SIG-M5 treated with dmso at 0.1 percent for 504 hours (cell line): ENCODE data around the gene ALAS1.
A peak's percentile ranks its signal among the peaks of the same experiment; 100 is the strongest.
"Not testable (repeated sequence)": the region's sequence is repeated elsewhere in the genome, so short reads cannot be mapped to it uniquely, and the experiment has no call there.

Source experiments
- DNase-seq: peaks from one replicate; lab custom pipeline; 2025; ENCODE audit not compliant: unreplicated experiment; lab: John Stamatoyannopoulos, UW

Gene ALAS1

DNA sequence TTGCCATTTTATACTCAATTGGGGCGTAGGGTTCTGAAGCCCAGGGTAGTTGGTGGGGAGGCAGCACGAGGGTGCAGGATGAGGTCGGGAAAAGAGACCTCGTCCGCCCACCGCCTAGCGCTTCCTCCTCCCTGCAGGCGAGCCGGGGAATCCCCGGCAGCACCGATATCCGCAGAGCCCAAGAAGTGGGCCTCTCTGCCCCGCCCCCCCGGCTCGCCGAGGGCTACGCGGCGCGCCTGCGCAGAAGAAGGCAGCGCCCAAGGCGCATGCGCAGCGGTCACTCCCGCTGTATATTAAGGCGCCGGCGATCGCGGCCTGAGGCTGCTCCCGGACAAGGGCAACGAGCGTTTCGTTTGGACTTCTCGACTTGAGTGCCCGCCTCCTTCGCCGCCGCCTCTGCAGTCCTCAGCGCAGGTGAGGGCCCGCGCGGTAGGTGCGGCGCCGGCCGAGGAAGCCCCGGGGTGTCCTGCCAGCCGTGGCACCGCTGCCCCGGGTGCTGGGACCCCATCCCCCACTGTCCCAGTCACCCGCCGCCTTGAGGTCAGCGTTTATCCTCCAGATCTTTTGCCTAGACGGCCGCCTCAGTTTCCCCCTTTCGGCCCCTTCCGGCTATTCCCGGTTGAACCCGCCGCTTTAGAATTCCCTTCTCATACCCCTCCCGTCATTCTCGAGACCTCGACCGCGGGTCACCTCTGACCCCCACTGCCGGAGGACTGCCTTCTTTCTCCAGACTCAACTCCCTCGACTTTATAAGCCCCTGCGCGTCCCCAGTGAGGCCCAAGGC, at the start of gene ALAS1:
Gene ALAS1, plus strand, starts transcription at position 319 of the 784 bp plus-strand sequence. CDS start 1,082 bp downstream, outside the sequence.
- peak; percentile 88 for DNase-seq

DNA sequence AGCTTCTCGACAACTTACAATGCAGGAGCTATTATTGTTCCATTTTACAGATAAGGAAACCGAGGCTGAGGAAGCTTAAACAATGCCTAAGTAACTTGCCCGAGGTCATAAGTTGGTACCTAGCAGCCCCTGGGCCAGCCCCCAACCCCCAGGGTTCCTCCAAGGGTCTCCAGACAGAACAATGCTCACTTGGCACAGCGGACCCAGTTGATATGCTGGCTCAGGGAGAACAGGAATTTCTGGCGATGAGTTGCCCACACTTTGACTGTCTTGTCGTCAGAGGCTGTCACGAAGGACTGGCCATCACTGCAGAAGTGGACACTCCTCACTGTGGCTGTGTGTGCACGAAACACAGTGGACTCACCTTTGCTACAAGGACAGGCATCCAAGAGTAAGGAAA, 48.9 kb upstream of the ALAS1 start:
- no peak for DNase-seq

DNA sequence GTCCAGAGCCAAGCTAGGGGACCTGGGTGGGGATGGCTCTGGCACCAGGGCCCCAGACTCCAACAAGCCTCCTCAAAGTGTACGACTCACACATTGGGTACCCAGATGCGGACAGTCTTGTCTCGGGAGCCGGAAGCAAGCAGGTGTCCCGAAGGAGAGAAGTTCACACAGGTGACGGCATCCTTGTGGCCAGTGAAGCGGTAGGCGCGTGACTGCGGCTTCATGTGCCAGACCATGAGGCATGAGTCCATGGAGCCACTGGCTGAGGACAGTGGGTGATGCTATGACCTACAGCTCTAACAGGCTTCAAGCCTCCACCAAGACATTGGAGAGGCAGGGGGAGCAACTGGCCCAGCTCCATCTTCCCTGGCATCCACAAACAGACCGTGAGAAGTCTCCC, 48.2 kb upstream of the ALAS1 start:
- DNase-seq = no peak

DNA sequence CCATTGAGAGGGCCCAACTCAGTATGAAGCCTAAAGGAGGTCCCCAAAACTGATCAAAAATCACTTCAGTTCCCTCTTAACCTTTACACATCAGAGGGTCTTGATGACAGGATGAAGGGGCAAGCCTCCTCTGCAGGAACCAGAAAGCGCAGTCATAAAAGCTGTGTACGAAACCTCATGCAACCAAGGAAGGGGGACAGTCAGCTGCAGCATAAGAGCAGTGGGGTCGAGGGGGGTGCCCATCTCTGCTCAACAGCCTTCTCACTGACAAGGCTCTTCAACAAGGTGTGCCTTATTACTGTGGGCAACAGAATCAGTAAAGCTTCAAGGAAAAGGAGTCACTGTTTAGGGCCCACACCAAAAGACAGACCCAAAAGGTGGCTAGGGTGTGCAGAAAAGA, 47.6 kb upstream of the ALAS1 start:
- no peak for DNase-seq

DNA sequence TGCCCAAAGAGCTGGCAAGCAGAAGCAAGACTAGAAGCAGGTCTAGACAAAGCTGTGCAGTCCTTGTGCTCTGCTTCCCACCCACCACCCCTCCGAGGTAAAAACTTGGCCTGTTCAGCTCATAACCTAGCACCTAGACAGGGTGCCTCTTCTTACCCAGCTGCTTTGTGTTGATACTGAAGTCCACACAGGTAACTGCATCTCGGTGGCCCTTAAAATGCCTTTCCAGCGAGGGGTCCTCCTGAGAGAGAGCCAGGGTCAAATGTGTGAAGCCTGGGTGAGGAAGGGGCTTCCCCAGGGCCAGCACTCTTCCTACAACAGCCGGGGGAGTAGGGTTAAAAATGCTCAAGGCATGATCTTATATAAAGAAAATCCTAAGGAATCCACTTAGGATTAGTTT, 47.1 kb upstream of the ALAS1 start:
- no peak for DNase-seq

DNA sequence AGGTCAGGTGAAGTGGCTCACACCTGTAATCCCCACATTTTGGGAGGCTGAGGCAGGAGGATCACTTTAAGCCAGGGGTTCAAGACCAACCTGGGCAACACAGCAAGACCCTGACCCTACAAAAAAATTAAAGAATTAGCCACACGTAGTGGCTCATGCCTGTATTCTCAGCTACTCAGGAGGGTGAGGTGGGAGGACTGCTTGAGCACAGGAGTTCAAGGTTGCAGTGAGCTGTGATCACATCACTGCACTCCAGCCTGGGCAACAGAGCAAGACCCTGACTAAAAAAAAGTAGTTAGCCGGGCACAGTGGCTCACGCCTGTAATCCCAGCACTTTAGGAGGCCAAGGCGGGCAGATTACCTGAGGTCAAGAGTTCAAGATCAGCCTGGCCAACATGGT, 46.0 kb upstream of the ALAS1 start:
- not testable (repeated sequence) for DNase-seq

DNA sequence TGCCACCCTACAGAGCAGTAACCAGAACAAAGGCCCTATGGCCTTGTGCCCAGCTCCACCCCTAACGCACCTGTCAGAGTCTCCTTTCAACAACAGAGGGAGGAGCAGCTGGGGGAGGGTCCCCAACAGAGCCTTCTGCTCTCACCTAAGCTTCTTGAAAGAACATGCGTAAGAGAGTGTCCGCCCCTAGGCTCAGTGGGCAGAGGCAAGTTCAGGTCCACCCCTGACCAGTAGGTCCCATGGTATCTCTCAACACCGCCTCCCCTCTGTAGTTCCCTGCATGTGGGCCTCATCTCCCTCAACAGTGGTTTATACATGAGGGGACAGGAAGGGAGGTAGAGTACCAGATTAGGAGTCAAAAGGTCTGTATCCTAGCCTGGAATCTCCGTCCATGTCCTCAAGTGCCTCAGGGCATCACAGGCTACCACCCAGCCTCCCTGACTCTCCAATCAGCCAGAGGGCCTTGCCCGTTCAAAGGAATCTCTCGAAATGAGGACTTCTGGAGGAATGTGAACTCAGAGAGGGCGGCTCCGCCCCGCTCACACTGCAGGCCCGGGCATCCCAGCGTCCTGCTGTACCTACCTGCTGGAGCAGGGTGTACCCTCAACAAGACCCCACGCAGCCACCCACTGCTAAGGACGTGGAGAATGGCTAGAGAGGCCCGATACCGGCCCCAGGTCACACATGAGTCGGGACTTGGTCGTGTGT, 44.4 kb upstream of the ALAS1 start:
- DNase-seq = no peak

DNA sequence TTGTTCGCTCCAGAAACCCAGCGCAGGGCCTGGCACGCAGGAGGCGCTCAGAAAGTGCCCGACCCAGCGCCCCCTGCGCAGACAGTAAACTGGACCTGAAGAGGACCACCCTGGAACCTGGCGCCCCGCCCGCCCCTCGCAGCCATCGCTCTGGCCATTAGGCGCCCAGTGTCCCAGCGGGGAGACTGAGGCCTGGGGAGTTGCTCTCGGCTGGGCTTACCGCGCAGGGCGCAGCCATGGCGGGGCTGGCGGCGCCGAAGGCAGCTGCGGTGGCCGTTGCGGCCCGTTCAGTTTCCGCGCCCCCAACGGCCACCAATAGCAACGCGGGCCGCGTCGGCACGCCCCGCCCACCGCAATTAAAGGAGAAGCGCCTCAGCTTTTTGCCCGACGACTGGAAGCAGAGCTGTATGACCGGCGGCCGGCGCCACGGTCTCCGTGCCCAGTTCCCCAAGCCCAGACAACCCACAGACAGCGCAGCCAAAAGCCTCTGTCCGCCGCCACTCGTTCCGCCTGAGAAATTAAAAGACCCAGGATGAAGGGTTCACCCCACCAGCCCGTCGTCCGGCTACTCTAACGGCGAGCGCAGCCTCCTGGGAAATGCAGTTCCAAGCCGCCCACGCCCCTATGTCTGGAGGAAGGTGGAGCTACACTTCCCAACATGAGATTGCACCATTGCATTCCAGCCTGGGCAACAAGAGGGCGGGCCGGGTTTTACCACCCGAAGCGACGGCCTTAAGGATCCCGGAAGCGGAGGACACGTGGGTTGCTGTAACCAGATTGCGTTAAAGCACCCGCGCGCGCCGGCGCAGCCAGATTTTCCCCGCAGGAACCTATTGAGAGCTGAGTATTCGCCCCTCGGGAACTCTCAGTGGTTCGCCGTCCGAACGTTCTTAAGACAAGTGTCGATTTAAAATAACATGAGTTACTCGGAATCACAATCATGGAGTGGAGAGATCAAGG, 43.5 kb upstream of the ALAS1 start, which contains the start of gene POC1A:
Gene POC1A, minus strand, starts transcription at position 289 of the 960 bp plus-strand sequence. Its CDS starts 51 bp downstream, at position 238.
- DNase-seq = peak; percentile 97

DNA sequence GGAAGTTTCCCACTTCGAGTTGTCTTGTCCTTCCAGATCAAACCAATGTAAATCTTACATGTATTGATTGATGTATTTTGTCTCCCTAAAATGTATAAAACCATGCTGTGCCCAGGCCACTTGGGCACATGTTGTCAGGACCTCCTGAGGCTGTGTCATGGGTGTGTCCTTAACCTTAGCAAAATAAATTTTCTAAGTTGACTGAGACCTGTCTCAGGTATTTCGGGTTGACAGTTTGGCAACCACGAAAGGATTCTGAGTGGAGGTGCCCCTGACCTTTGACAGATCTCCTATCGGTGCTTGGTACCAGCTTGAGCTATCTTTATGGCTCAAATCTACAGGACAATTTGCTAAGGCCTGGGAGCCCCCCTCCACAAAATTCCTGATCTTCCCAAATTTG, 42.0 kb upstream of the ALAS1 start:
- DNase-seq = no peak

DNA sequence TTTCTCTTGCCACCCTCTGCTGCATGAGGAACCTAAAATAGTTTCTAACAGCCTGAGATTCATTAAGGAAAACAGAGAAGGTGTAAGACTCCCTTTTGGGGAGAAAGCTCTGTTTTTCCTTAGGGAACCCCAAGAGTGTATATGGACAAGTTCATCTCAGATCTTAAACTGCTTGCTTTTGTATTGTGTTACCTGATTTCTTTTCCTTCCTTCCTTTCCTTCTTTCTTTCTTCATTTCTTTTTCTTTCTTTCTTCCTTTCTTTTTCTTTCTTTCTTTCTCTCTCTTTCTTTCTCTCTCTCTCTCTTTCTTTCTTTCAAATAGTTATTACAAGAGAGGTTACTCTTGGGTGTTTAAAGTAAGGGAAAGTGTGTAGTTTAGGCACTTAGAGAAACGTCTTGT, 38.5 kb upstream of the ALAS1 start:
- no peak for DNase-seq

DNA sequence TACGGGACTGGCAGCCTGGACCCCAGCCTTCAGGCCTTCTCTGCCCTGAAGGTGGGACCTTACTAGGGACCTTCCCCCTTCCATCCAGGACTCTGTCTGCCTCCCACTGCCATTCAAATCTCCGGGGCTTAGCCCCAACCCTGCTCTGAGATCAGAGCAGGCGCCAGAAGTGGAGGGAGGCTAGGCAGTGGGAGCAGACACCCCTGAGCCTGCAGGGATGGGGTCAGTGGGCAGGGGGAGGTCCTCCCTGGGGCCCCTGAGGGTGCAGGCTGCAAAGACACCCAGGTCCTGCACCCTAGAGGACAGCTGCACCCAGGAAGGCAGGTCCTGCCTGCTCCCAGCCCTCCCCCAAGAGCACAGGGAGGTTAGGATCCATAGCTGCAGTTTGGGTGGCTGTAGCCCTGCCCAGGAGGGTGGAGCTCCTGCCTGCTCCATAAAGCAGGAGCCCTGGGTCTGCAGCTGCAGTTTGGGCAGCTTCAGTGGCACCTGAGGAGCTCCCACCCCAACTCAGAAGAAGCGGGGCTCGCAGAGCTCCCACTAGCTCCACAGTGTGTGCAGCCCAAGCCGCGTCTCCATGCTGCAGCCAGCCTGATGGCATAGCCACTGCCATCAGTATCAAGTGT, 35.6 kb upstream of the ALAS1 start:
- DNase-seq = no peak

DNA sequence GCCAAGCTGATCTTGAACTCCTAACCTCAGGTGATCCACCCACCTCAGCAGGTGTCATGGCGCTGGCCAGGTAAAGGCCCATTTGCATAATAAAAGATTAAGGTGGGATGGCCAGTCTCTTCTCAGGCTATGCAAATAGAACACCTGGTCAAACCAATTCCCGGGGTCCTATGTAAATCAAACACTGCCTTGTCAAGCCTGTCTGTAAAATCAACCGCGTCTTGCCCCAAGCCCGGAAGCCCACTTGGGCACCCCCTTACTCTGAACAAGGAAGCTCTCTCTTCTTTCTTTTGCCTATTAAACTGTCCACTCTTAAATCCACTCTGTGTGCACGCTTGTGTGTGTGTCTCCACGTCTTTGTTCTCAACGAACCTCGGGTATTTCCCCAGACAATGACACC, 30.7 kb upstream of the ALAS1 start:
- no peak for DNase-seq

DNA sequence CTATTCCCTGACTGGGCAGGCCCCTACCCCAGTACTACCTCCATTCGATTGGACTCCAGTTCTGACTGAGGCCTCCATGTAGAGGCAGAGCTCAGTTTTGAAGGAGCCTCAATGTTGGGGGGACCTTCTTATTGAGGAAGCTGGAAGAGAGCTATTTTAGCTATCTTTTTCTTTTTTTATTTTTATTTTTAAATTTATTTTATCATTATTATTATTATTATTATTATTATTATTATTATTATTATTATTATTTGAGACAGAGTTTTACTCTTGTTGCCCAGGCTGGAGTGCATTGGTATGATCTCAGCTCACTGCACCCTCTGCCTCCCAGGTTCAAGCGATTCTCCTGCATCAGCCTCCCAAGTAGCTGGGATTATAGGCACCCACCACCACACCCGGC, 27.7 kb upstream of the ALAS1 start:
- not testable (repeated sequence) for DNase-seq

DNA sequence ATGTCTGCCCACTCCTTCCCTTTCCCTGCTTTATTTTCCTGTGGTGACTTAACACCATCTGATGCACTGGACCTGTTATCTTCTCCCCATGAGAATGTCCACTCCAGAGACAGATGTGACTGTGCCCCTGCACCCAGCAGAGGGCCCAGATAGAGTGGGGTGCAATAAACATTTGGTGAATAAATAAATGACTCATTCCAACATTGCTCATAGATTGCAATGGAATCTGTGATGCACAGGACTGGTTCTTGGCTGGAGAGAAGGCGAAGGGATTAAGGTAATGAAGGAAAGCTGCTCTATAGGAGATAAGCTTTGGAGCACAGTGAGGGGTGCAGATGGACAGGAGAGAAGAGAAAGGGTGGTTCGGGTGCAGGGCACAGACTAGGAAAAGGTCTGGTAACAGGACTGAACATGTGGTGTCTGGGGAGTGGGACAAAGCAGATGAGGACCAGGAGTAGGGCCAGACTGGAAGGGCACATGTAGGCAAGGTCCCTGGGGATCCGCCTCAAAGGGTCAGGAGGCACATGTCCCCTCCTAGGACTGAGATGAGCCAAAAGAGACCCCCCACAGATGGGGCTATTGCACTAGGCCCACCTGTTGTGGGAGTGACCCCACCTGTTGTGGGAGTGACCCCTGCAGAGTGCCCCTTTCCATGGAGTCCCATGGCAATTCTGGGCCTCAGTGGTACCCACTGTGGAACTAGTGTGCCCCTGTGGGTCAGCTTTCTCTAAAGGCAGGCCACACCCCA, 26.3 kb upstream of the ALAS1 start:
- no peak for DNase-seq

DNA sequence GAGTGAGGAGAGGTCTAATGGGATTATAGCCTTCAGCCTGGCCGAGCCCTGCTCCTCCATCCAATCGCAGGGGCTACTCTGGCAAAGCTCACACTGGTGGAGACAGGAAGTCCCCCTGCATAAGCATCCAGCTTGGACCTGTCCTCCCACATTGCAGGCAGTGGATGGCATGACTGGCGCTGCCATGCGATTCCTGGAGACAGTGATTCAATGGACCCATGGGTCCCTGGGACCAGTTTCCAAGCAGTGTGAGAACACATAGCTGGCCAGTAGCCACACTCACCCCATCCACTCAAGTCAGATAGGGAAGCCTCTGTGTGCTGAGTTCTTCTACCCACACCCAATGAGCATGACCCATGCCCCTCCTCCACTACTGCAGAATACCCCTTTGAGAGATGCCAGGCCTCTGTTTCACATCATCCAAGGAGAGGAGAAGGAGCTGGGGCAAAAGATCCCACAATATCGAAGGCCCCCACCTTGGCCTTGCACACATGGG, 25.6 kb upstream of the ALAS1 start:
- DNase-seq = no peak

DNA sequence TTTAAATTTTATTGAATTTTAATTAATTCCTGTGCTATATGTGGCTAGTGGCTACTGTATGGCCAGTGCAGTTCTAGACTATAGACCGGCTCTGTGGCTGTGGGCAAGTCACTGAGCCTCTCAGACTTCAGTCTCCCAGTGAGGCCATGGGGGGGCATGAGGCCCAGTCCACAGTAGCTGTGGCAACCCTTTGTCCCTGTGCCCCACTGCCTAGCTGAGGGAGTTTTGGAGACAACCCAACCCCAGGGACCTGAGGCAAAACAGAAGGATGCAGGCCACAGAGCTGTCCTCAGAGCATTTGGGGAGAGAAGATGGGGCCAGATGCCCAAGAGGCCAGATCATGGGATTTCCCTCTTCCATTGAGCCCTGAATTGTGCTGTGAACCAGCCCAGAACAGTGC, 24.9 kb upstream of the ALAS1 start:
- DNase-seq = no peak

DNA sequence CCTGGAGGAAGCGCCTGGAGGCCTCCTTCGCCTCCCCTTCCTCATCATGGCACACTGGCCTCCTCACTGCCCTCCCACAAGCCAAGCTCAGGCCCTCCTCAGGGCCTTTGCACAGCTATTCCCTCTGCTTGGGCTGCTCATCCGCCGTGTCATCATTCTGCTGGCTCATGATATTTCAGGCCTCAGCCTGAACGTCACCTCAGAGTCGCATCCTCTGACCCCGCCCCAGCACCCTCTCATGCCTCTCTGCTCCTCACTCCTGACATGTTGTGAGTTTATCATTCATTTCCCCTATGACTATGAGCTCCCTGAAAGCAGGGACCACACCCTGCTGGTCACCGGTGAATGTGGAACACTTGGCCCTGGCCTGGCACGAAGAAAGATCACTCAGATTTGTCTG, 23.1 kb upstream of the ALAS1 start:
- no peak for DNase-seq

DNA sequence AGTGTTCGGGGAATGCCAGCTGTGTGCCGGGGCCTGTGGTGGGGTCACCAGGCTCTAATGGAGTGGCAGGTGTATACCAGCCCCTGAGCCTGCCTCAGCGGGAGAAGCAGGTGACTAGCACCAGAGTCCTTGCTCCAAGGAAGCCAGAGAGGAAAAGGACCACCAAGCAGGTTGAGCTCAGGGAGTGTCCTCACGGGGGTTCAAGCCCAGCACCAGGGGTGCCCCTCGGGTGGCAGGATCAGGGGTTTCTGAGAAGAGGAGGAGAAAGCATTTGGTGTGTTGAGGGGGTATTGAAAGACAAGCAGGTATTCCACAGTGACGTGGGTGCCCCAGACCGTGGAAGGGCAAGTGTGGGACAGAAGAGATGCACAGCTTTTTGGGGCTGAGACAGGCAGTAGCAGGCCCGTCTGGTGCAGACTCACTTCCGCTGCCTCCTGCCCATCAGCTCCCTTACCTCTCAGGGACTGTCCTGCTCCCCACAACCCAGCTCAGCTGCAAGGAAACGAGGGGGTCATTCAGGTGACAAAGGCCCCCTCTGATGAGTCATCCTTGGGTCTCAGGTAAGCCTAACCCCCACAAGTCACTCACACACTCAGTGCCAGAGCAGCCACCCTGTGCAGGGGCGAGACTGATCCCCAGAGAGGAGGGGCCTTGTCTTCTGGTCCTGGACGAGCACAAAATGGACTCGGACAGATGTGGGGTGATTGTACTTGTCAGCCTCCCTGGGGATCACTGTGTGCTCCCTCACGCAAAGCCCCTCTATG, 22.4 kb upstream of the ALAS1 start:
- DNase-seq = no peak

DNA sequence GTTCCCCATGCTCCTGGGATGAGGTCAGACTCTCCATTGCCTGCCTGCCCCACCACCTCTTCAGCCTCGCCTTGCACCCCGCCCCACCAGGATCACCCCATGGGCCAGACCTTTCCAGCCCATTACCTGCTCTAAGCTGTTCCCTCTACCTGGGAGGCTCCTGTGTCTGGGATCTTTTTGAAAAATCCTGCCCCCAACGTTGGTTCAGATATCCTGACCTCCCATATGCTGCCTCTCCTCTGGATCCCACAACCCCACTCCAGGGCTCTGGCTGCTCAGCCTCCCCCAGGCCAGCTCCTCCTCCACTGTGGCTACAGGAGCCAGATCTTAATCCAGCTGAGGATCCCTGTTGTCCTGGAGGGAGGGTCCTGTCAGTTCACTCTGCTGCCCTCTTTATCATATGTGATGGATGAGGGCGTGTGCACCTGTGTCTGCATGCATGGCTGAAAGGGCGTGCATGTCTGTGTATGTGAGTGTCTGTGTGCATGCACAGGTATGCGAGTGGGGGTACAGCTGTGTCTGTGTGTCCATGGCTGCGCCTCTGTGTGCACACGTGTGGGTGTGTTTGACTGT, 21.7 kb upstream of the ALAS1 start:
- DNase-seq = no peak
